Sigmoid colon (tissue), 4 donors: Measurements from ENCODE around the gene PCLAF.

Experiments
- EP300 ChIP-seq, 4 donors: sonication (generic); formaldehyde crosslinking; IDR thresholded peaks; one replicate each; pipeline ENCODE4 v1.6.1; 2017; ENCODE audit warnings: antibody characterized with exemption in 4 of 4
- POLR2A ChIP-seq, 2 donors: fragments of 450-650 bp; IDR thresholded peaks; one replicate each; pipeline ENCODE4 v1.6.1; 2016; ENCODE audit warnings: antibody characterized with exemption in 2 of 2, mild to moderate bottlenecking in 2 of 2, moderate library complexity in 2 of 2
- TF ChIP-seq, protein P1 (sequence below), 4 experiments: fragments of 450-650 bp in 3 of 4; fragments of 200-600 bp in 1 of 4; IDR thresholded peaks; one replicate each; pipeline ENCODE4 v1.5.1; 2016 to 2019; ENCODE audit warnings: antibody characterized with exemption in 4 of 4, mild to moderate bottlenecking in 3 of 4, moderate library complexity in 2 of 4

DNA sequence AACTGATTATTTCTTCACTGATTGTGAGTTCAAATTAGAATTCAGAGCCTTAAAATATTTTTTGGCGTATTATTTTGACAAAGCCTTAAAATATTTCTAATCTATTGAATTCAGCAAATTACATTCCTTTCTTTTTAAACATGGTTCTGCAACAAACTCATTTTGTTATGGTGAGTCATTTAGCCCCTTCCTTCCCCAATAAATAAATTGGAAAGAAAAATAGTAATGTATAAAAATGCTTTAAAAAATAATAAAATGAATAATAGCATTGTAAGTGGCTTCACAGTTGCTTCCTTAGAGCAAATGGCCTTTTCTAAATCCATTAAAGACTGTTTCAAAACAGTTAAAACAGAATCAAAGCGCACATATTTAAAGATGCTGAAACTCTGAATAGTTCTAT lies 37.4 kb downstream of the PCLAF start:
- TF ChIP-seq, protein P1, sequence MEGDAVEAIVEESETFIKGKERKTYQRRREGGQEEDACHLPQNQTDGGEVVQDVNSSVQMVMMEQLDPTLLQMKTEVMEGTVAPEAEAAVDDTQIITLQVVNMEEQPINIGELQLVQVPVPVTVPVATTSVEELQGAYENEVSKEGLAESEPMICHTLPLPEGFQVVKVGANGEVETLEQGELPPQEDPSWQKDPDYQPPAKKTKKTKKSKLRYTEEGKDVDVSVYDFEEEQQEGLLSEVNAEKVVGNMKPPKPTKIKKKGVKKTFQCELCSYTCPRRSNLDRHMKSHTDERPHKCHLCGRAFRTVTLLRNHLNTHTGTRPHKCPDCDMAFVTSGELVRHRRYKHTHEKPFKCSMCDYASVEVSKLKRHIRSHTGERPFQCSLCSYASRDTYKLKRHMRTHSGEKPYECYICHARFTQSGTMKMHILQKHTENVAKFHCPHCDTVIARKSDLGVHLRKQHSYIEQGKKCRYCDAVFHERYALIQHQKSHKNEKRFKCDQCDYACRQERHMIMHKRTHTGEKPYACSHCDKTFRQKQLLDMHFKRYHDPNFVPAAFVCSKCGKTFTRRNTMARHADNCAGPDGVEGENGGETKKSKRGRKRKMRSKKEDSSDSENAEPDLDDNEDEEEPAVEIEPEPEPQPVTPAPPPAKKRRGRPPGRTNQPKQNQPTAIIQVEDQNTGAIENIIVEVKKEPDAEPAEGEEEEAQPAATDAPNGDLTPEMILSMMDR (IDR thresholded peaks at IDR 0.05), result no peak
- TF ChIP-seq EP300 (IDR thresholded peaks at IDR 0.05), result no peak
- no peak for TF ChIP-seq POLR2A (IDR thresholded peaks at IDR 0.05)
